Measurements from ENCODE around the gene CCND1.

The CCND1 gene

GRCh38 chr11:69666752-69667536, 26.0 kb downstream of the CCND1 start:
- no peaks in the 10 kb centered on the region for H3K79me1 ChIP-seq (ENCODE audit: low read depth, low read length)
- no peak for DNase-seq (ENCODE audit: low spot score)
- no peak overlapping the region for H2BK12ac ChIP-seq (ENCODE audit: low read length)
- no peak overlapping the region for H3K18ac ChIP-seq (ENCODE audit: low read length)
- H2AFZ ChIP-seq (ENCODE audit: low read length): no peak overlapping the region
- H2BK5ac ChIP-seq (ENCODE audit: low read length): no peak overlapping the region
- WGBS, 2 donors (ENCODE audit: extremely low coverage in 2 of 2, insufficient read length in 2 of 2, insufficient replicate concordance in 1 of 2): no CpG with 5 or more reads among the region's 33 CpGs
- H3K4ac ChIP-seq (ENCODE audit: low read length): no peak overlapping the region
- H3K27ac ChIP-seq (replicated peaks; ENCODE audit: low read length): no peak overlapping the region
- H4K8ac ChIP-seq (ENCODE audit: low read depth, low read length): no peak overlapping the region
- H3K23ac ChIP-seq (ENCODE audit: low read depth, low read length, poor library complexity): no peak overlapping the region
- H2BK15ac ChIP-seq (ENCODE audit: low read length): no peak overlapping the region
- H3K14ac ChIP-seq (ENCODE audit: low read length): no peak overlapping the region
- no peaks in the 10 kb centered on the region for H3K27me3 ChIP-seq (ENCODE audit: control insufficient read depth in 3 of 3, insufficient read depth in 3 of 3, low read depth in 1 of 3, low read length in 3 of 3)
- no peak overlapping the region for H4K91ac ChIP-seq (ENCODE audit: low read depth, low read length, poor library complexity)
- H2AK5ac ChIP-seq (ENCODE audit: low read depth, low read length): no peak overlapping the region
- no peak overlapping the region for H2BK120ac ChIP-seq (ENCODE audit: low read depth, low read length)
- peaks cover 16 to 75% of the 10 kb centered on the region in 2 donors for H3K36me3 ChIP-seq (replicated peaks in 1 of 2; ENCODE audit: control insufficient read depth in 2 of 2, insufficient read depth in 2 of 2, low read length in 2 of 2)
- no peak overlapping the region for H3K4me3 ChIP-seq (ENCODE audit: low read length in 2 of 2)
- H3K9me3 ChIP-seq (replicated peaks in 1 of 2; ENCODE audit: control insufficient read depth in 2 of 2, insufficient read depth in 1 of 2, low read depth in 1 of 2, low read length in 2 of 2): no peaks in the 10 kb centered on the region
- peaks cover 0 to 5% of the 10 kb centered on the region in 2 donors for H3K4me1 ChIP-seq (ENCODE audit: control insufficient read depth in 2 of 2, insufficient read depth in 1 of 2, low read depth in 1 of 2, low read length in 2 of 2)
- H3K4me2 ChIP-seq (ENCODE audit: insufficient read depth, low read length, poor library complexity, severe bottlenecking): no peak overlapping the region
- H3K9ac ChIP-seq (ENCODE audit: low read depth, low read length, poor library complexity): no peak overlapping the region

DNA sequence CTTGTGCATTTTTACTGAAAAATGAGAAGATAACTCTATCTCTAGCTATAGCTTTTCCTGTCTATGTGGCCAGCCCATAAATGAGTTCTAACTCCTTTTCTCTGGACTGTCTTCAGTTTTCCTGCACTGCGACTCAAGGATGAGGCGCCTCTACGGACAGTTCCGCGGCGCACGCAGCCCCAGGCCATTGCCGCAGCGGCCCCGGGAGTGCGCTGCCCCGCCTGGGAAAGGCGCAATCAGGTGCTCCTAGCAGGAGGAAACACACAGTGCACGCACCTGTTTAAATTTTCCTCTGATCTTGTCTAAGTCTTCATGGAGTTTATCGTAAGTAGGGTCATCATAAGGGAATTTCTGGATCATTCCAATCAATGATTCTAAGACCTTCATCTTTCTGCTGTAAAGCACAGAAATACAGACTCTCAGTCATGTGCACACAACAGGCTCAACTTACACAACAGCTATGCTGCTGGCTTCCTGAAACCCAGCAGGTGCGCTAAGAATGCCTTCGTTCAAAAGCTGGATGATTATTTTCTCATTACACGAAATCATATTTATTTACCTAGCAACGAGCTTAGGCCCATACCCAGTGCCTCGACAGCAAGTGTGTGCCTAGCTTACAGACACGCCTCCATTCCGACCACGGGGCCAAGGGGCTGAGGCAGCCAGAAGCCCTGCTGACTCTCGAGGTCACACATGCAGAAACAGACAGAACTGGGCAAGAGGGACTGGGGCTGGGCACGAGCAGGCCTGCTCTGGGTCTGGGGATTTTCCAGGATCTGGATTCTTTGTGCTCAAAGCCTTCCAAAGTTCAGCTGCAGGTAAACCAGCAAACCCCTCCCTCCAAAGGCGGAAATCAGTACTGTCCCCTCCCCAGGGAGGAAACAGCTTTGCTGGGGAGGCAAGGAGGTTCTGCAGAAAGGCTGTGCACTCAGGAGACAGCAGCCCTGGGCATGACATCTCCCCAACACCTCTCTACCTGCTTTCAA, 27.0 kb downstream of the CCND1 start:
- H2BK12ac ChIP-seq (ENCODE audit: low read length): no peak overlapping the region
- H3K9me3 ChIP-seq (replicated peaks in 1 of 2; ENCODE audit: control insufficient read depth in 2 of 2, insufficient read depth in 1 of 2, low read depth in 1 of 2, low read length in 2 of 2): no peaks in the 10 kb centered on the region
- no peak overlapping the region for H3K18ac ChIP-seq (ENCODE audit: low read length)
- no peak overlapping the region for H2AFZ ChIP-seq (ENCODE audit: low read length)
- H2BK120ac ChIP-seq (ENCODE audit: low read depth, low read length): no peak overlapping the region
- H3K4me2 ChIP-seq (ENCODE audit: insufficient read depth, low read length, poor library complexity, severe bottlenecking): no peak overlapping the region
- H3K14ac ChIP-seq (ENCODE audit: low read length): no peak overlapping the region
- no peak for DNase-seq (ENCODE audit: low spot score)
- no peaks in the 10 kb centered on the region for H3K79me1 ChIP-seq (ENCODE audit: low read depth, low read length)
- no peak overlapping the region for H2AK5ac ChIP-seq (ENCODE audit: low read depth, low read length)
- no peak overlapping the region for H3K23ac ChIP-seq (ENCODE audit: low read depth, low read length, poor library complexity)
- no peak overlapping the region for H3K4me3 ChIP-seq (ENCODE audit: low read length in 2 of 2)
- H2BK15ac ChIP-seq (ENCODE audit: low read length): no peak overlapping the region
- no peaks in the 10 kb centered on the region for H3K27me3 ChIP-seq (ENCODE audit: control insufficient read depth in 3 of 3, insufficient read depth in 3 of 3, low read depth in 1 of 3, low read length in 3 of 3)
- peaks cover 19 to 85% of the 10 kb centered on the region in 2 donors for H3K36me3 ChIP-seq (replicated peaks in 1 of 2; ENCODE audit: control insufficient read depth in 2 of 2, insufficient read depth in 2 of 2, low read length in 2 of 2)
- no CpG with 5 or more reads among the region's 26 CpGs for WGBS, 2 donors (ENCODE audit: extremely low coverage in 2 of 2, insufficient read length in 2 of 2, insufficient replicate concordance in 1 of 2)
- H3K27ac ChIP-seq (replicated peaks; ENCODE audit: low read length): no peak overlapping the region
- no peak overlapping the region for H3K4ac ChIP-seq (ENCODE audit: low read length)
- H3K9ac ChIP-seq (ENCODE audit: low read depth, low read length, poor library complexity): no peak overlapping the region
- no peak overlapping the region for H2BK5ac ChIP-seq (ENCODE audit: low read length)
- no peak overlapping the region for H4K91ac ChIP-seq (ENCODE audit: low read depth, low read length, poor library complexity)
- peaks cover 0 to 2% of the 10 kb centered on the region in 2 donors for H3K4me1 ChIP-seq (ENCODE audit: control insufficient read depth in 2 of 2, insufficient read depth in 1 of 2, low read depth in 1 of 2, low read length in 2 of 2)
- H4K8ac ChIP-seq (ENCODE audit: low read depth, low read length): no peak overlapping the region

- Histone ChIP-seq H3K18ac (ENCODE audit: low read length) (no peak overlapping the region), H3K9me3 (replicated peaks in 1 of 2; ENCODE audit: control insufficient read depth in 2 of 2, insufficient read depth in 1 of 2, low read depth in 1 of 2, low read length in 2 of 2) (no peaks in the 10 kb centered on the region), H3K4me2 (ENCODE audit: insufficient read depth, low read length, poor library complexity, severe bottlenecking) (no peak overlapping the region), H3K36me3 (replicated peaks in 1 of 2; ENCODE audit: control insufficient read depth in 2 of 2, insufficient read depth in 2 of 2, low read length in 2 of 2) (peaks cover 16 to 79% of the 10 kb centered on the region in 2 donors), H3K4ac (ENCODE audit: low read length) (no peak overlapping the region), H3K27me3 (ENCODE audit: control insufficient read depth in 3 of 3, insufficient read depth in 3 of 3, low read depth in 1 of 3, low read length in 3 of 3) (no peaks in the 10 kb centered on the region), H3K14ac (ENCODE audit: low read length) (no peak overlapping the region), H2BK5ac (ENCODE audit: low read length) (no peak overlapping the region), H2AK5ac (ENCODE audit: low read depth, low read length) (no peak overlapping the region), H2BK12ac (ENCODE audit: low read length) (no peak overlapping the region), H2BK120ac (ENCODE audit: low read depth, low read length) (no peak overlapping the region), H3K27ac (replicated peaks; ENCODE audit: low read length) (no peak overlapping the region), H4K8ac (ENCODE audit: low read depth, low read length) (no peak overlapping the region), H3K79me1 (ENCODE audit: low read depth, low read length) (no peaks in the 10 kb centered on the region), H3K4me3 (ENCODE audit: low read length in 2 of 2) (no peak overlapping the region), H4K91ac (ENCODE audit: low read depth, low read length, poor library complexity) (no peak overlapping the region), H3K23ac (ENCODE audit: low read depth, low read length, poor library complexity) (no peak overlapping the region), H2BK15ac (ENCODE audit: low read length) (no peak overlapping the region), H3K4me1 (ENCODE audit: control insufficient read depth in 2 of 2, insufficient read depth in 1 of 2, low read depth in 1 of 2, low read length in 2 of 2) (peaks cover 5 to 7% of the 10 kb centered on the region in 2 donors), H3K9ac (ENCODE audit: low read depth, low read length, poor library complexity) (no peak overlapping the region), H2AFZ (ENCODE audit: low read length) (no peak overlapping the region)
- no CpG with 5 or more reads among the region's 19 CpGs for WGBS, 2 donors (ENCODE audit: extremely low coverage in 2 of 2, insufficient read length in 2 of 2, insufficient replicate concordance in 1 of 2)
- no peak for DNase-seq (ENCODE audit: low spot score)
These were observed 28.5 kb downstream of the CCND1 start for GRCh38 chr11:69669486-69669885.

All from neuronal stem cell (in vitro differentiated cells).